ENCODE measurements around the gene SRL. TPM values are rescaled to one million over a fixed set of nuclear protein-coding genes. Genes with fewer than 3 reads are reported as not detected.

SRL gene
- total RNA-seq, 2 donors from 2014 or later = 295 to 466 TPM

DNA sequence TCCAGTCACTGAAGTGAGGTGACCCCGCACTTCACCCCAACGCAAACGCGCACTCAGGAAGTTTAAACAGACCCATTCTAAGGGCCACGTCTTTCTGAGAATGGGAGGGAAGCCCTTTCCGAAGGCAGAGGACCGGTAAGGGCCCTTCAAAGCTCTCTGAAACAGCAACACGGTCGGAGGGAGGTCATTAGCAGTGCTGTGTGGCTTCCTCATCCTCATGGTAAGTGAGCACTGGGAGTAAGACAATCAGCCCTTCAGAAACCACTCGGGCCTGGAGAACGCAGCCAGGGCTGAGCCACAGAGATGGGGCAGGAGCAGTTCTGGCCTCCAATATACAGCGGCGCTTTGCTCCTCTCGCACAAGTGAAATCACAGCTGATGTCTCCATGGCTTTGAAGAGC is 23.7 kb downstream of the SRL start:
- Histone ChIP-seq H3K27me3 (no peaks in the 10 kb centered on the region), H3K4me1 (peaks cover 0 to 82% of the 10 kb centered on the region in 2 donors), H3K27ac (peak overlapping the region; percentile 93 to 98), H3K9me3 (no peaks in the 10 kb centered on the region), H3K4me3 (peak overlapping the region in 1 of 2 donors; percentile 3), H3K36me3 (peaks cover 9% of the 10 kb centered on the region)
- DNase-seq (ENCODE audit: low spot score) = no peak
- TF ChIP-seq, protein P1, sequence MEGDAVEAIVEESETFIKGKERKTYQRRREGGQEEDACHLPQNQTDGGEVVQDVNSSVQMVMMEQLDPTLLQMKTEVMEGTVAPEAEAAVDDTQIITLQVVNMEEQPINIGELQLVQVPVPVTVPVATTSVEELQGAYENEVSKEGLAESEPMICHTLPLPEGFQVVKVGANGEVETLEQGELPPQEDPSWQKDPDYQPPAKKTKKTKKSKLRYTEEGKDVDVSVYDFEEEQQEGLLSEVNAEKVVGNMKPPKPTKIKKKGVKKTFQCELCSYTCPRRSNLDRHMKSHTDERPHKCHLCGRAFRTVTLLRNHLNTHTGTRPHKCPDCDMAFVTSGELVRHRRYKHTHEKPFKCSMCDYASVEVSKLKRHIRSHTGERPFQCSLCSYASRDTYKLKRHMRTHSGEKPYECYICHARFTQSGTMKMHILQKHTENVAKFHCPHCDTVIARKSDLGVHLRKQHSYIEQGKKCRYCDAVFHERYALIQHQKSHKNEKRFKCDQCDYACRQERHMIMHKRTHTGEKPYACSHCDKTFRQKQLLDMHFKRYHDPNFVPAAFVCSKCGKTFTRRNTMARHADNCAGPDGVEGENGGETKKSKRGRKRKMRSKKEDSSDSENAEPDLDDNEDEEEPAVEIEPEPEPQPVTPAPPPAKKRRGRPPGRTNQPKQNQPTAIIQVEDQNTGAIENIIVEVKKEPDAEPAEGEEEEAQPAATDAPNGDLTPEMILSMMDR (IDR thresholded peaks at IDR 0.05) = no peak

DNA sequence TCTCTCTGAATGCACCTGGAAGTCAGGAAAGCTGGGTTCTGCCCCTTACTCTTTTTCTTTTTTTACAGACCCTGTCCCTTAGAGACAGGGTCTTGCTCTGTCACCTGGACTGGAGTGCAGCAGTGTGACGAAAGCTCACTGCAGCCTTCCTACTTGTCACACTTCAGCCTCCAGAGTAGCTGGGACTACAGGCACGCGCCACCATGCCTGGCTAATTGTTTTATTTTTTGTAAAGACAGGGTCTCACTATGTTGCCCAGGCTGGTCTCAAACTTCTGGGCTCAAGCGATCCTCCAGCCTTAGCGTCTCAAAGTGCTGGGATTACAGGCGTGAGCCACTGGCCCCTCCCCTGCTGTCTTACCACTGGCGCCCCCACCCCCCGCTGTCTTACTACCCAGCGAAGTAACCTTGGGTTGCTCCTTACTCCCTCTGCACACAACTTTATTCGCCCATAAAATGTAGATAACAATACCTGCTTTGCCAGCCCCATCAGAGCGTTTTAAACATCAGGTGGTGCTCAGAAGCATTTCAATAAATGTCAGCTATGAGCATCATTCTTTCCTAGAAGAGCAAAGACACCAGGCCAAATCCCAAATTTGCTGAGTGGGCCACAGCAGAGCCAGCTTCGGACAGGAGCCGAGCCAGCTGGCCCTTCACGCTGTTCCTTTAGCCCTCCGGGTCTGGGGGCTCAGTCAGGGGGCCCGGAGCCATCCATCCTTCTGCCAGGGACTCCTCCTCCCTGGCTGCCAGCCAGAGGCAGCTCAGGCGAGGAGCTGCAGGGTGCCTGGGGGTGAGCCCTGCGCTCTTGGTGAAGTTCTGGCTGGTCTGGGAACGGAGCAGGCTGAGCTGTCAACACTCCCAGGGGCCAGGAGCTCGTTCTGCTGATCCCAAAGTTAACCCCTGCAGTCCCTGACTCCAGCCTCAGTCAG is 24.4 kb downstream of the SRL start:
- peaks cover 0 to 87% of the 10 kb centered on the region in 2 donors for H3K4me1 ChIP-seq
- no peaks in the 10 kb centered on the region for H3K9me3 ChIP-seq
- peaks cover 9% of the 10 kb centered on the region for H3K36me3 ChIP-seq
- H3K4me3 ChIP-seq = peak overlapping the region; percentile 12
- H3K27ac ChIP-seq = peak overlapping the region; percentile 93 to 98
- TF ChIP-seq, protein P1 (IDR thresholded peaks at IDR 0.05) = no peak
- H3K27me3 ChIP-seq = no peaks in the 10 kb centered on the region
- DNase-seq (ENCODE audit: low spot score) = peak; percentile 64

DNA sequence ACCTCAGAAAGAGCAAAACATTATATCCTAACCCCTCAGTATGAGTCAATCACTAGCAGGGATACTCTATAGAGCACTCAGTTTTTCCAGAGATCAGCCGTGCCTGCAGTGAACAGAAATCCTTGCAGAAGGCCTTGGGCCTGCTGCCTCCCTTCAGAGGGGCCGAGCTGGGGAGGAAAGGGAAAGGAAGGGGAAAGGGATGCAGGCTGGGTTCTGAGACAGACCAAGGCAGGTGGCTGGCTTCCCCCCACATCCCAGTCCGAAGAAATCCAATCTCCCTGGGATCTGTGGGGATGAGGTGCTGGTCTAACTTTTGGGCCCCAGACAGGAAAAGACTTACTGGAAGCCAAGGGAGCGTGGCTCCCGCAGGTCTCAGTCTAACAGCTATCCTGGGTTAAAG is 25.3 kb downstream of the SRL start:
- no peak overlapping the region for H3K4me3 ChIP-seq
- peaks cover 0 to 85% of the 10 kb centered on the region in 2 donors for H3K4me1 ChIP-seq
- no peaks in the 10 kb centered on the region for H3K27me3 ChIP-seq
- TF ChIP-seq, protein P1 (IDR thresholded peaks at IDR 0.05) = no peak
- H3K27ac ChIP-seq = peak overlapping the region; percentile 93 to 98
- H3K36me3 ChIP-seq = peaks cover 5% of the 10 kb centered on the region
- DNase-seq (ENCODE audit: low spot score) = no peak
- no peaks in the 10 kb centered on the region for H3K9me3 ChIP-seq

DNA sequence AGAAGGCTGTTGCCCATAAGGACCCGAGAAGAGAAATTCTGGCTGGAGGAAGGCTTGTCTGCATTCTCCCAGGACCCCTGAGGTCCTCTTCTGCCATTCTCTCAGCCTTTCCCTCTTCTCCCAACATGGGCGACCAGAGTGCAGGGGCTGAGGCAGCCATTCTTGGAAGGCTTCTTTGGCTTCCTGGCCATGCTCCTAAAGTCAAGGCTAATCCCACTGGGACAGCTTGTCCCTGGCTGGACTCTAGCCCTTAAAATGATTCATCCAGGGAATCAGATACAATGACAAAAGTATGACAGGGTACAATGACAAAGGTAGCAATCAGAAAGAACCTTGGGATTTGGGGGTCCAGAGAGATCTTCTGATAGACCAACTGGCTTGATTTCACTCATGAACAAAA is 26.8 kb downstream of the SRL start:
- no peaks in the 10 kb centered on the region for H3K9me3 ChIP-seq
- H3K4me1 ChIP-seq = peaks cover 0 to 76% of the 10 kb centered on the region in 2 donors
- no peak overlapping the region for H3K4me3 ChIP-seq
- TF ChIP-seq, protein P1 (IDR thresholded peaks at IDR 0.05) = no peak
- H3K27me3 ChIP-seq = no peaks in the 10 kb centered on the region
- peak overlapping the region; percentile 93 to 98 for H3K27ac ChIP-seq
- no peak for DNase-seq (ENCODE audit: low spot score)
- H3K36me3 ChIP-seq = peaks cover 16% of the 10 kb centered on the region

DNA sequence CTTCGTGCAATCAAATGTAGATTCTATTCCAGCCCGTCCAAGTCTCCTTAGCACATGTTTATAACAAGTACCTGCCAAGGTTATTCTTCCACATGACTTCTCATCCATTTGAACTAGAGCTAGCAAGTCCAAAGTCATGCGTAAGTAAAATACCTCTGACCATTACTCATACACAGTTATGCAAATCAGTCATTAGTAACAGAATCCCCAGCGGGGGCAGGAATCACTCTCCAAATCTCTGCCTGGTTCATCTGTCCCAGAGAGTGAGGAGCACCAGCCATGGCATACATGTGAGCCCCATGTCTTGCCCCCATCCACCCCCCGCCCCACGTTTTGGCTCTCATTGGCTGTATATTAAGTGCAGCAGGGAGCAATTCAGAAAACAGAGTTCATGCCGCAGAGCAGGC is 27.7 kb downstream of the SRL start:
- H3K27me3 ChIP-seq = no peaks in the 10 kb centered on the region
- no peaks in the 10 kb centered on the region for H3K9me3 ChIP-seq
- TF ChIP-seq, protein P1 (IDR thresholded peaks at IDR 0.05) = no peak
- peaks cover 0 to 75% of the 10 kb centered on the region in 2 donors for H3K4me1 ChIP-seq
- no peak overlapping the region for H3K4me3 ChIP-seq
- DNase-seq (ENCODE audit: low spot score) = no peak
- peaks cover 16% of the 10 kb centered on the region for H3K36me3 ChIP-seq
- peak overlapping the region; percentile 93 to 98 for H3K27ac ChIP-seq

Measured in right atrium auricular region (tissue), 2 donors.